OCI-LY3 (cell line): ENCODE measurements around the gene MREG.

Source experiments
- EZH2phosphoT487 ChIP-seq: fragments of 200-600 bp; shearing (Covaris generic); IDR thresholded peaks from 2 replicates; pipeline ENCODE4 v1.6.1; 2018; ENCODE audit warnings: antibody characterized with exemption, mixed run types, low read depth
- TF ChIP-seq, protein P1 (sequence below): fragments of 200-600, 300-600 bp; sonication (generic); IDR thresholded peaks from 2 replicates; pipeline ENCODE4 v1.5.1; 2014; ENCODE audit warnings: antibody characterized with exemption, low read length, low read depth

DNA sequence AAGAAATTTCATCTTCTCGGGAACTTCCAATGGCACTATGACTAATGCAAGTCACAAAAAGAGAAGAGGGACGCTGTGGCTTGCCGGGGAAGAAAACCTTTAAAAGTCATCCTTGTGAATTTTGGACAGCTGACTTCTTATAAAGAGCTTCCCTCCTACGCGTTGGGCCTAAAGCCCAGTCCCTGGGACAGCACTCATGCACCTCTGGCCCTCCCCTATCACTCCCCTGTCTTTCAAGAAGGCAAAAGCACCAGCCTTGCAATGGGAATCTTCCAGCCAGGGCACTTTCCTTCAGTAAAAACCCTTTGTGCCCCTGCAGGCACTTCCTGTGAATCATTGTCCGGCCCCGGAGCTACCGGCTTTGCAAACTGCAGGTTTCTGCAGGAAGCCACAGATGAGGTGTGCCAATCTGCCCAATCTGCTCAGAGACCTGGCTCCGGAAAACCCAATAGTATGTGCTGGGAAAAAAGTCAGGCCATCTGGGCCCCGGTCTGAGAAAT is 7.1 kb downstream of the MREG start:
- TF ChIP-seq, protein P1, sequence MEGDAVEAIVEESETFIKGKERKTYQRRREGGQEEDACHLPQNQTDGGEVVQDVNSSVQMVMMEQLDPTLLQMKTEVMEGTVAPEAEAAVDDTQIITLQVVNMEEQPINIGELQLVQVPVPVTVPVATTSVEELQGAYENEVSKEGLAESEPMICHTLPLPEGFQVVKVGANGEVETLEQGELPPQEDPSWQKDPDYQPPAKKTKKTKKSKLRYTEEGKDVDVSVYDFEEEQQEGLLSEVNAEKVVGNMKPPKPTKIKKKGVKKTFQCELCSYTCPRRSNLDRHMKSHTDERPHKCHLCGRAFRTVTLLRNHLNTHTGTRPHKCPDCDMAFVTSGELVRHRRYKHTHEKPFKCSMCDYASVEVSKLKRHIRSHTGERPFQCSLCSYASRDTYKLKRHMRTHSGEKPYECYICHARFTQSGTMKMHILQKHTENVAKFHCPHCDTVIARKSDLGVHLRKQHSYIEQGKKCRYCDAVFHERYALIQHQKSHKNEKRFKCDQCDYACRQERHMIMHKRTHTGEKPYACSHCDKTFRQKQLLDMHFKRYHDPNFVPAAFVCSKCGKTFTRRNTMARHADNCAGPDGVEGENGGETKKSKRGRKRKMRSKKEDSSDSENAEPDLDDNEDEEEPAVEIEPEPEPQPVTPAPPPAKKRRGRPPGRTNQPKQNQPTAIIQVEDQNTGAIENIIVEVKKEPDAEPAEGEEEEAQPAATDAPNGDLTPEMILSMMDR: no peak
- TF ChIP-seq EZH2phosphoT487: no peak
